H1 (cell line): ENCODE measurements around the gene CIB2. TPM values are rescaled to one million over a fixed set of nuclear protein-coding genes. Genes with fewer than 3 reads are reported as not detected.

Experiments used
- CTCF ChIA-PET: fragments of 300-600 bp; sonication (Branson Sonifier 250); formaldehyde crosslinking; loops from one replicate; lab custom pipeline; 2021; ENCODE audit not compliant: partially characterized antibody; lab: Charles Lee
- POLR2A ChIA-PET: fragments of 300-600 bp; sonication (Branson Sonifier 250); formaldehyde crosslinking; loops from one replicate; lab custom pipeline; 2021; ENCODE audit warnings: inconsistent platforms; ENCODE audit not compliant: partially characterized antibody; lab: Charles Lee
- DNase-seq, 2 experiments: peaks; one replicate each; pipeline versions ENCODE4 v3.0.0 to v3.0.0-alpha.2; 2010 to 2022; ENCODE audit warnings: low spot score in 2 of 2, low read depth in 1 of 2, mixed read lengths in 1 of 2
- FAIRE-seq: peaks from 2 replicates; lab custom pipeline; 2011; peaks lifted over from hg19 to GRCh38; lab: Jason Lieb, UNC
- H2AFZ ChIP-seq: 2 replicates; pipeline ENCODE4 v1.8.1; 2012; ENCODE audit warnings: low read length, inconsistent platforms
- H2AK5ac ChIP-seq: 2 replicates; pipeline ENCODE4 v1.6.1; 2013; ENCODE audit warnings: low read depth, low read length
- H2BK120ac ChIP-seq: replicated peaks from 2 replicates; pipeline ENCODE3; 2013; ENCODE audit warnings: low read depth, low read length, inconsistent platforms
- H2BK12ac ChIP-seq: 2 replicates; pipeline ENCODE4 v1.6.1; 2013; ENCODE audit warnings: low read depth, low read length
- H2BK15ac ChIP-seq: 2 replicates; pipeline ENCODE4 v1.6.1; 2013; ENCODE audit warnings: low read length
- H2BK20ac ChIP-seq: 2 replicates; pipeline ENCODE4 v1.6.1; 2013; ENCODE audit warnings: low read length
- H2BK5ac ChIP-seq: 2 replicates; pipeline ENCODE4 v1.6.1; 2013; ENCODE audit warnings: low read depth, low read length
- H3K14ac ChIP-seq: 2 replicates; pipeline ENCODE4 v1.6.1; 2013; ENCODE audit warnings: inconsistent platforms; ENCODE audit not compliant: insufficient read length
- H3K18ac ChIP-seq: 2 replicates; pipeline ENCODE4 v1.6.1; 2013; ENCODE audit warnings: low read length; ENCODE audit errors: extremely low read depth
- H3K23ac ChIP-seq: 2 replicates; pipeline ENCODE4 v1.6.1; 2013; ENCODE audit warnings: inconsistent platforms; ENCODE audit not compliant: insufficient read length
- H3K23me2 ChIP-seq: 2 replicates; pipeline ENCODE4 v1.6.1; 2013; ENCODE audit warnings: low read depth, low read length
- H3K27ac ChIP-seq: 2 replicates; pipeline ENCODE4 v1.6.1; 2011; ENCODE audit warnings: low read depth, low read length, inconsistent platforms
- H3K27me3 ChIP-seq, 4 experiments: replicated peaks in 1 of 4; 1 replicate in 1 of 4; 2 replicates in 3 of 4; pipeline versions ENCODE4 v1.6.1 to v1.8.1; 2011 to 2013; ENCODE audit warnings: low read length in 3 of 4, mild to moderate bottlenecking in 3 of 4, inconsistent platforms in 2 of 4, mixed read lengths in 2 of 4, moderate library complexity in 1 of 4; ENCODE audit not compliant: control insufficient read depth in 3 of 4, insufficient read depth in 3 of 4; ENCODE audit errors: extremely low read depth in 1 of 4
- H3K36me3 ChIP-seq, 4 experiments: 2 replicates each; pipeline versions ENCODE4 v1.6.1 to v1.8.1; 2011 to 2013; ENCODE audit warnings: mild to moderate bottlenecking in 4 of 4, low read length in 3 of 4, moderate library complexity in 2 of 4, control low read depth in 1 of 4, inconsistent platforms in 1 of 4; ENCODE audit not compliant: insufficient read depth in 4 of 4, control insufficient read depth in 2 of 4
- H3K4ac ChIP-seq: replicated peaks from 2 replicates; pipeline ENCODE3; 2013; ENCODE audit warnings: low read length, low read depth, mixed read lengths, inconsistent platforms; ENCODE audit not compliant: insufficient read length
- H3K4me1 ChIP-seq, 4 experiments: replicated peaks in 1 of 4; 1 replicate in 1 of 4; 2 replicates in 3 of 4; pipeline versions ENCODE4 v1.6.1 to v1.8.1; 2011 to 2013; ENCODE audit warnings: low read length in 3 of 4, inconsistent platforms in 2 of 4, mixed read lengths in 1 of 4; ENCODE audit not compliant: insufficient read depth in 4 of 4, control insufficient read depth in 3 of 4
- H3K4me2 ChIP-seq, 2 experiments: 2 replicates each; pipeline versions ENCODE4 v1.6.1 to v1.8.1; 2011 to 2013; ENCODE audit warnings: low read depth in 2 of 2, low read length in 2 of 2, control low read depth in 1 of 2, inconsistent platforms in 1 of 2, mild to moderate bottlenecking in 1 of 2; ENCODE audit not compliant: insufficient read depth in 1 of 2
- H3K4me3 ChIP-seq, 4 experiments: fragments of 200-600, 300-600 bp in 1 of 4; sonication (generic), shearing (Covaris generic), sonication (Bioruptor Twin) in 1 of 4; 2 replicates each; pipeline versions ENCODE4 v1.5.1 to v1.8.1; 2011 to 2016; ENCODE audit warnings: low read length in 4 of 4, low read depth in 3 of 4, control low read depth in 2 of 4, inconsistent platforms in 2 of 4, mild to moderate bottlenecking in 2 of 4, mixed read lengths in 1 of 4, moderate library complexity in 1 of 4; ENCODE audit not compliant: insufficient read depth in 2 of 4; ENCODE audit errors: extremely low read depth in 1 of 4
- H3K56ac ChIP-seq: replicated peaks from 2 replicates; pipeline ENCODE3; 2013; ENCODE audit warnings: low read depth, mild to moderate bottlenecking, mixed read lengths, low read length, inconsistent platforms; ENCODE audit not compliant: insufficient read length
- H3K79me1 ChIP-seq: 2 replicates; pipeline ENCODE4 v1.6.1; 2013; ENCODE audit warnings: low read depth, low read length, control low read depth
- H3K79me2 ChIP-seq, 2 experiments: 2 replicates each; pipeline versions ENCODE4 v1.6.1 to v1.8.1; 2012 to 2013; ENCODE audit warnings: low read length in 2 of 2, mild to moderate bottlenecking in 2 of 2, inconsistent platforms in 1 of 2; ENCODE audit not compliant: insufficient read depth in 2 of 2, control insufficient read depth in 1 of 2
- H3K9ac ChIP-seq, 4 experiments: replicated peaks in 1 of 4; 1 replicate in 1 of 4; 2 replicates in 3 of 4; pipeline versions ENCODE4 v1.6.1 to v1.8.1; 2011 to 2013; ENCODE audit warnings: low read depth in 3 of 4, low read length in 3 of 4, control low read depth in 2 of 4, mild to moderate bottlenecking in 2 of 4, moderate library complexity in 2 of 4, inconsistent platforms in 1 of 4; ENCODE audit errors: extremely low read depth in 1 of 4
- H3K9me3 ChIP-seq, 2 experiments: 2 replicates each; pipeline versions ENCODE4 v1.6.1 to v1.8.1; 2012 to 2013; ENCODE audit warnings: mild to moderate bottlenecking in 2 of 2, moderate library complexity in 2 of 2, control low read depth in 1 of 2, inconsistent platforms in 1 of 2, low read depth in 1 of 2, low read length in 1 of 2, mixed read lengths in 1 of 2; ENCODE audit not compliant: insufficient read depth in 2 of 2
- H4K20me1 ChIP-seq, 2 experiments: replicated peaks in 1 of 2; 2 replicates each; pipeline versions ENCODE3 to v1.8.1; 2011 to 2013; ENCODE audit warnings: inconsistent platforms in 2 of 2, low read length in 2 of 2, mild to moderate bottlenecking in 1 of 2; ENCODE audit not compliant: insufficient read depth in 2 of 2, control insufficient read depth in 1 of 2
- H4K5ac ChIP-seq: 2 replicates; pipeline ENCODE4 v1.6.1; 2013; ENCODE audit warnings: low read length, low read depth, mixed read lengths, inconsistent platforms; ENCODE audit not compliant: insufficient read length
- H4K8ac ChIP-seq: 2 replicates; pipeline ENCODE4 v1.8.0; 2013; ENCODE audit warnings: mild to moderate bottlenecking, moderate library complexity, low read length, inconsistent platforms; ENCODE audit not compliant: insufficient read depth; ENCODE audit errors: extremely low read depth
- H4K91ac ChIP-seq: replicated peaks from 2 replicates; pipeline ENCODE3; 2013; ENCODE audit warnings: low read length, mixed read lengths, inconsistent platforms; ENCODE audit not compliant: insufficient read length
- ASH2L ChIP-seq: fragments of 200-600, 300-600 bp; sonication (generic); IDR thresholded peaks from one replicate; pipeline ENCODE4 v1.7.1; 2017; ENCODE audit warnings: low read length
- CHD2 ChIP-seq: IDR thresholded peaks from 2 replicates; pipeline ENCODE4 v1.6.1; 2012; ENCODE audit warnings: low read length, improper control_type of control experiment
- EP300 ChIP-seq, 2 experiments: IDR thresholded peaks; 1 replicate in 1 of 2; 2 replicates in 1 of 2; pipeline ENCODE4 v1.6.1; 2011 to 2012; ENCODE audit warnings: low read depth in 2 of 2, low read length in 2 of 2, mild to moderate bottlenecking in 2 of 2, borderline replicate concordance in 1 of 2, inconsistent platforms in 1 of 2, moderate library complexity in 1 of 2
- NRF1 ChIP-seq: IDR thresholded peaks from 2 replicates; pipeline ENCODE4 v1.6.1; 2011; ENCODE audit warnings: mild to moderate bottlenecking, low read depth, low read length, improper control_type of control experiment
- RBBP5 ChIP-seq: IDR thresholded peaks from 2 replicates; pipeline ENCODE4 v1.7.1; 2012; ENCODE audit warnings: low read depth, mild to moderate bottlenecking, inconsistent platforms, low read length, moderate library complexity, borderline replicate concordance
- RFX5 ChIP-seq: IDR thresholded peaks from 2 replicates; pipeline ENCODE4 v1.6.1; 2011; ENCODE audit warnings: low read depth, low read length, improper control_type of control experiment, borderline replicate concordance
- WGBS, 2 experiments: shearing (Covaris generic) in 1 of 2; methylation state at CpG; one replicate each; pipeline versions ENCODE4 v1.1.6 to v1.1.7; 2013 to 2015; ENCODE audit warnings: low lambda C conversion rate in 2 of 2, mixed read lengths in 2 of 2, inconsistent platforms in 1 of 2, low coverage in 1 of 2, missing lambda C conversion rate in 1 of 2; ENCODE audit not compliant: insufficient replicate concordance in 2 of 2, insufficient coverage in 1 of 2, insufficient read length in 1 of 2; ENCODE audit errors: extremely low coverage in 1 of 2, missing lambda C conversion rate in 1 of 2; 5-methylcytosine and 5-hydroxymethylcytosine counted together
- polyA plus RNA-seq, 7 experiments: library from polyadenylated mRNA; depleted of rRNA in 3 of 7; stranded (reverse) in 5 of 7; unstranded in 2 of 7; fragments of >200 nt in 5 of 7; fragments of 200-250 nt in 2 of 7; gene quantifications; 1 replicate in 5 of 7; 2 replicates in 1 of 7; 4 replicates in 1 of 7; pipeline versions ENCODE4 v1.2.1 to v1.2.3, GENCODE V29; 2011 to 2013; ENCODE audit warnings: missing spikeins in 2 of 7, mixed read lengths in 2 of 7
- total RNA-seq: library from RNA; stranded (reverse); fragmentation: NEBNext Ultra II Directional; extraction: Animal tissue kit (Norgen Biotek cat#: 25700); gene quantifications from 2 replicates; pipeline ENCODE4 v1.2.1, GENCODE V29; 2021

CIB2 gene
- total and polyA plus RNA-seq, 2 of the 8 experiments (the other 6 are each of a cell fraction or from before 2014, with no cell fraction given) = 41.5 to 45.8 TPM

DNA sequence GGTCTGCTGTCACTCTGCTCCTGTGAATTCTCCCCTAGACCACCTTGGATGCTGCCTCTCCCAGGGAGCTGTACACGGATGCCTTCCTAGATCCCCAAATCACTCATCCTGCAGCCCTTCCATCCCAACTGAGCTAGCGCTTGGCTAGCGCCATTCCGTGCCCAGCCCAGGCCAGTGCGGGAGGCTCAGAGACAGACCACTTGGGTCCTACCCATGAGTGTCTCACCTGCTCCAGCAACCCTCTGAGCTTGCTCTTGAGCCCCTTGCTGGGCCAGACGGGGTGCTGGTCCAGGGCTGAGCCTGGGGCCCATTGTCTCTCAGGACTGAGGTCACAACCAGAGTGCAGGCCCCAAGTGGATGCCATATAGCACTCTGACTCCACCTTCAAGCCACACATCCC is 21.1 kb downstream of the CIB2 start:
- H3K9ac ChIP-seq = no peak overlapping the region
- H3K18ac ChIP-seq = no peak overlapping the region
- no peak overlapping the region; the same call in 1 of the 2 replicates for H2BK5ac ChIP-seq
- H3K4me1 ChIP-seq = peaks cover 0 to 5% (median 1%) of the 10 kb centered on the region in 4 experiments; a peak in 1 of 7 replicates
- no peaks in the 10 kb centered on the region for H3K27me3 ChIP-seq
- no peak overlapping the region for H2BK12ac ChIP-seq
- WGBS, 2 experiments = 94% methylated on average over 6 of the region's 6 CpGs; no CpG with 5 or more reads in 1 of the 2 experiments
- H3K36me3 ChIP-seq = peaks cover 0 to 6% (median 1%) of the 10 kb centered on the region in 4 experiments; a peak in 3 of 8 replicates
- no peak overlapping the region for H2AFZ ChIP-seq
- H3K23ac ChIP-seq = no peak overlapping the region
- no peaks in the 10 kb centered on the region for H3K23me2 ChIP-seq
- no peak overlapping the region for H3K4me3 ChIP-seq
- no peak overlapping the region for H4K8ac ChIP-seq
- ChIA-PET CTCF (interaction anchor here (0.7 to 16.8 kb wide), 21 partner anchors 13 to 210 kb away, joined by 3 to 226 read pairs (median 20); partner anchors contain the start of gene SH2D7), POLR2A (interaction anchor here (0.6 to 2.1 kb wide), 3 partner anchors 9 to 48 kb away, joined by 3 to 5 read pairs (median 4); partner anchors contain the start of gene IDH3A)
- H2AK5ac ChIP-seq = no peak overlapping the region
- H2BK20ac ChIP-seq = no peak overlapping the region
- no peak for FAIRE-seq
- H3K56ac ChIP-seq = no peak overlapping the region
- peaks cover 2 to 3% of the 10 kb centered on the region in 2 experiments for H4K20me1 ChIP-seq
- no peak overlapping the region for H4K5ac ChIP-seq
- H3K4ac ChIP-seq = no peak overlapping the region
- H3K14ac ChIP-seq = no peak overlapping the region
- no peak overlapping the region for H3K27ac ChIP-seq
- H3K4me2 ChIP-seq = no peak overlapping the region
- H3K79me1 ChIP-seq = no peaks in the 10 kb centered on the region
- no peak overlapping the region for H4K91ac ChIP-seq
- H3K79me2 ChIP-seq = no peaks in the 10 kb centered on the region
- DNase-seq = no peak
- H3K9me3 ChIP-seq = no peaks in the 10 kb centered on the region
- H2BK120ac ChIP-seq = no peak overlapping the region
- H2BK15ac ChIP-seq = no peak overlapping the region
- TF ChIP-seq RFX5 (no peak), NRF1 (no peak), CHD2 (no peak), ASH2L (no peak), RBBP5 (no peak), EP300 (IDR thresholded peaks at IDR 0.05; ENCODE audit: borderline replicate concordance in 1 of 2, low read depth in 2 of 2, low read length in 2 of 2) (no peak)
